OCI-LY3 (cell line): ENCODE measurements around the gene RNF168.

Experiments used
- CTCF ChIP-seq: fragments of 200-600, 300-600 bp; sonication (generic); IDR thresholded peaks from 2 replicates; pipeline ENCODE4 v1.5.1; 2014; ENCODE audit warnings: antibody characterized with exemption, low read length, low read depth
- EZH2phosphoT487 ChIP-seq: fragments of 200-600 bp; shearing (Covaris generic); IDR thresholded peaks from 2 replicates; pipeline ENCODE4 v1.6.1; 2018; ENCODE audit warnings: antibody characterized with exemption, mixed run types, low read depth

GRCh38 chr3:196432137-196432879 is 71.3 kb downstream of the RNF168 start, which contains the start of gene UBXN7:
- no peak for TF ChIP-seq CTCF
- no peak for TF ChIP-seq EZH2phosphoT487
